Activated effector memory CD4-positive, alpha-beta T cell treated with Interleukin-2 at 50 U/mL for 16 hours (primary cell): Measurements from ENCODE around the gene GLT1D1.

Experiments
- DNase-seq: peaks from one replicate; pipeline ENCODE4 v3.0.0-alpha.2; 2020

The GLT1D1 gene

DNA sequence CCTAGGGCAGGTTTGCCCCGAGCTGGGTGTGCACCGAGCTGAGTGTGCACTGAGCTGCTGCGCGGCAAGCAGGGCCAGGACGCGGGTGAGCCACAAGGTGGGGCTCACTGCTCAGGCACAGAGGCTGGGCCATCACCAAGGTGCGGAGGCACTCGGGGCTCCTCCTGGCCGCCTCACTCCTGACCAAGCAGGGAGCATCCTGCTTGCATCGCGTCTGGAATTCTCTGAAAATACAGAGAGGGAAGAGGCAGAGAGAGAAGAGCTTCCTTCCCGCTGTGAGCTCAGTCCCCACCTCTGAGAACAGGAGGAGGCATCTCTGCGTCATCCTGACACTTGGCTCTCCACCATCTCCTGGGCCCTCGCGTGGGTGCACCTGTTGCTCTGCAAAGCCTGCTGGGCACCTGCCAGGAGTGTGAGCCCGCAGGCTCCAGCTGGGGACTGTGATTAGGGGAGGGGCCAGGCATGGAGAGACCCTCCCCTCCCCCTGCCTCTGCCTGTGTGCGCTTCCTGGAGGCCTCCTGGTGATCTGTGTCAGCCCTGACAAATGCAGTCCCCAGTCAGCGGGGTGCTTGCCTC is 116.3 kb downstream of the GLT1D1 start:
- DNase-seq = no peak

GRCh38 chr12:128970110-128970509 is 116.8 kb downstream of the GLT1D1 start:
- DNase-seq = no peak

DNA sequence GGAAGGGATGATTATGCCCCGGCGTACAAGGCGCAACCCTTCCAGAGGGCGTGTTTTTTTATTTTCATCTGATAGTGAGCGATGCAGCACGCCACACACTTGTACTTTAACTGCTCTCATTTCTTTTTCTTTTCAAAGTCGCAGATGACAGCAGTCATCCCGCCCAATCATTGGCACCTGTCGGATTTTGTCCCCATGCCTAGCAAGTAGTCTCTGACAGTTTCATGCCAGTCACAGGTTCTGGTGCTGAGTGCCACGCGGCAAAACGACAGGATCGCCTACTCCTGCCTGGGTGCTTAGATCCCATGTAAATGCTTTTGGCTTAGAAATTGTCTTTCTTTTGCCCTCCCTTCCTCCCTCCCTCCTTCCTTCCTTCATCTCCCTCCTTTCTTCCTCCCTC is 117.7 kb downstream of the GLT1D1 start:
- no peak for DNase-seq

GRCh38 chr12:128971802-128972201 is 118.5 kb downstream of the GLT1D1 start:
- no peak for DNase-seq

- DNase-seq = no peak
Observed at GRCh38 chr12:128973883-128974681, 120.8 kb downstream of the GLT1D1 start.

DNA sequence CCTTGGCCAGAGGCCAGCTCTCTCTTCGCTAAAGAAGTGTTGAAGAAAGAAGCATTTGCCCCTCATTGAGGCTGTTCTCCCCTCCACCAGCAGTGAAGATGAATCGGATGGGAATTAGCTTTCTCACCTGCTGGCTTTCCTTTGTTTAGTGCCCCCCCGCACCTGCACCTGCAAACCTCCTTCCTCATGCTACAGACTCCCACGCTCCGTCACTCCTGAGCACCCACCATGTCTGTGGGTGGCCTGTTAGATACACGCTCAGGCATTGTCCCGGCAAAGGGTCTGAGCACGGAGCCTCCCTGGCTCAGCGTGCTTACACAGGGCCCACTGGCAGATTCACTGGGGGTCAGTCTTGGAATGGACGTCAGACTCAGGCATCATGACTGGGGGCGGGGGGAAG is 121.6 kb downstream of the GLT1D1 start:
- no peak for DNase-seq

DNA sequence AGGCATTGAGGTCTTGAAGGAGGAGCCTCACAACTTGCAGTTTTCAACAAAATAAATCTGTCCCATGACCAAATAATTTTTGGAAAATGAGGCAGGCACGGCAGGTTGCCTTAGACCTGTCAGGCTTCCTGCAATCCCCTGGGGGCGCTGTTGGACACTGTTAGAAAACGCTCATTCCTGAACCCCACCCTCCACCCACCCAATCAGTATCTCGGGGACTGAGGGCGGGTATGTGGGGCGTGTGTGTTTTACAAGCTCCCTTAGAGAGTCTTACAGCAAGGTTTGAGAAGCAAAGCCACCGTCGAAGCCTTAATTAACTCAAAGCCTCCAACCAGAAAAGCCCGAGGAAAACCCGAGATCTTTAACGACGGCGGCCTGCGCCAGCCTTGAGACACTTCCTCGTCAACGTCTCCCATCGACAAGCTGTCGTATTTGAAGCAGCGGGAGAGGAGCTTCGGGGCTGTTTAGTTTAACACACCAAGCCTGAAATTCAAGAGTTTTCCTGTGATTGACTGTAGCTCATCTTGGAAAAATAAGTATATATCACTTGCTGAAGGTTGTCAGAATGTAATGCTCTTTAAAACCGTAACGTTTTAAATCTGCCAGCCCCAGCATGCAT is 123.0 kb downstream of the GLT1D1 start:
- DNase-seq = no peak

GRCh38 chr12:128977441-128977840 is 124.2 kb downstream of the GLT1D1 start:
- no peak for DNase-seq

DNA sequence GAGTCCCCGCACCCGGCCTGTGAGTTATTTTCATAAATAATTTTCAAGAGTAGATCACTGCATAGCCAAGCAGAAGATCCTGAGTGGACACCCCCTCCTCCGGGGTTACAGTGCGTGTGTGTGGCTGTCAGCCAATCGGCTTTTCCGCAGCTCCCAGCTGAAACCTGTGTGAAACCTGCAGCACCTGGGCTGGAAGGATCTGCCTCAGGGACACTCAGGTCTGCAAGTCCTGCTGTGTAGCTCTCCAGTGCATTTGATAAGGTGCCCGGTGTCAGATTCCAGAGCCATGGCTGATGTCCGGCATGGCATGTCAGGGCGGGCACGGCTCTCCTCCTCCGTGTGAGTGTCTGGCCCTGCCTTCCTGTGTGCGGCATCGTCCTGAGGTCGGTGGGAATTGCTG is 124.8 kb downstream of the GLT1D1 start:
- DNase-seq = no peak

- no peak for DNase-seq
Observed at GRCh38 chr12:128980623-128981022, 127.3 kb downstream of the GLT1D1 start.

- DNase-seq = no peak
Observed at GRCh38 chr12:128981971-128982533, 128.8 kb downstream of the GLT1D1 start.

DNA sequence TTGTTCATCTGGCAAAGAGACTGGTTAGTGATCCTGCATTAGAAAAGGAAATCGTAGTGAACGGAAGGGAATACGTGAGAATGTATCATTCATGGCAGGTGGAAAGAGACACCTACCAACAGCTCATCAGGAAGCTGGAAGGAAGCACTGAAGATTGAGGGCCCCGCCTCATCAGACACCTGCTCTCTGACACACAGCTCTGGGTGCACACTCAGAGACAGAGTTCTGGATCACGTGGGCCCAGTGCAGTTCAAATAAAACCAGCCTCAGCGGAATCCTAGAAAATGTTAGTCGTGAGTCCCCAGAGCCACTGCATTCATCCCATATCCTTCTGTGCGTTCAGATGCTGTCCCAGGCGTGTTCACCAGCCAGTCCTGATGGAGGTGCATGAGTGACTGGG is 129.7 kb downstream of the GLT1D1 start:
- no peak for DNase-seq

DNA sequence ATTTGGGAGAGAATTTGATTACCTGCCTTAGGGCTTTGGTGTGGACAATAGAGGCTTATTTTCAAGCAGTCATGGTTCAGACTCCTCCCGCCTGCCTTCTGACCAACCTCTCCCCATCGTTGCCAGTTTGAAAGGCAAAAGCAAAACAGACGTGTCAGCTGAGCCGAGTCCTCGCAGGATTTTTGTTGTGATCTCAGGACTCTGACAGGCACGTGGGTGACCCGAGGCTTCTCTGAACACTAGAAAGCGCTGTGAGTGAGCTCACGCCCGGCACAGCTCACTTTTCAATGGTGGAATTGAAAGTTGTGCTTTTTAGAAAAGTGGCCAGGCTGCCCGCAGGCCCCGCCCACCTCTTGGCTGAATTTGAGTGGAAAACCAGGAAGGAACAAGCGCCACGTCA is 130.1 kb downstream of the GLT1D1 start:
- DNase-seq = no peak

GRCh38 chr12:128986957-128987356 is 133.7 kb downstream of the GLT1D1 start:
- no peak for DNase-seq

DNA sequence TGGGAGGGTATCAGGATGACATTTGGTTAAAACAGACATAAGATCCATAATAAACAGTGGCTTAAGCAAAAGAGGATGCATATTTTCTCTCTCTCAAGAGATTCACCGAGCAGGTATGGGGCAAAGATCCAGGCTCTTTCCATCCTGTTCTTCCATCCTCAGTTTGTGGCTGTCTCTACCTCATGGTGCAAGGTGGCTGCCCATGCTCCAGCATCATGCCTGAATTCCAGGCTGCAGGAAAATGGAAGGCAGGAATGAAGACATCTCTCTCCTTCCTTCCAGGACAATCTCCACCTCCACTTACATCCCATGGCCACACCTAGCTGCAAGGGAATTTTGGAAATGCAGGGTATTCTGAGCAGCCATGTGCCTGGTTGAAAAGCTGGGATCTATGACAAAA is 136.0 kb downstream of the GLT1D1 start:
- DNase-seq = no peak

- DNase-seq = no peak
Observed at GRCh38 chr12:128991716-128992115, 138.4 kb downstream of the GLT1D1 start.

- DNase-seq = no peak
Observed at GRCh38 chr12:128992116-128992515, 138.8 kb downstream of the GLT1D1 start.

DNA sequence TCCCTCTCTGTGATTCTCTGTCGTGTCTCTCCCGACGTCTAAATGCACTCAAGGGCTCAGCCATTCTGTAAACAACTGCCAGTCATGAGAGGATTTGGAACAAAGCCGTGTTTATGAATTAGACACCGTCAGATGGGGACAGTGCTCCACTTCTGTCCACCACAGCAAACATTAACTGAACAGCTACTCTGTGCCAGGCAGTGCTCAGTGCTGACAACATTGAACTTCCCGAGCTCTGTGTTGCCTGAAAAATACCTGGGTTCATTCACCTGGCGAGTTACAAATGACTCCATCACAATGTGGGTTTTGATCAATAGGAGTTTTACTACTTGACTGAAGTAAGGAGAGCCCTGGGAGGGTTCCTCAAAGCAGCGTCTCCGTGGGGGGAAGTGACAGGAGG is 139.3 kb downstream of the GLT1D1 start:
- no peak for DNase-seq

- DNase-seq = no peak
Observed at GRCh38 chr12:128994856-128995255, 141.6 kb downstream of the GLT1D1 start.

DNA sequence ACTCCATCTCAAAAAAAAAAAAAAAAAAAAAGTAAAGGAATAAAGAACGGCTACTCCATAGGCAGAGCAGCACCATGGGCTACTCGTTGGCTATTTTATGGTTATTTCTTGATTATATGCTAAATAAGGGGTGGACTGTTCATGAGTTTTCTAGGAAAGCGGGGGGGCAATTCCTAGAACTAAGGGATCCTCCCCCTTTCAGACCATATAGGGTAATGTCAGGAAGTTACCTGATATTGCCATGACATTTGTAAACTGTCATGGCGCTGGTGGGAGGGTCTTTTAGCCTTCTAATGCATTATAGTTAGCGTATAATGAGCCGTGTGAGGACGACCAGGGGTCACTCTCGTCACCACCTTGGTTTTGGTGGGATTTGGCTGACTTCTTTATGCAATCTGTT is 142.3 kb downstream of the GLT1D1 start:
- DNase-seq = no peak

- DNase-seq = no peak
Observed at GRCh38 chr12:129001826-129002225, 148.5 kb downstream of the GLT1D1 start.

- DNase-seq = no peak
Observed at GRCh38 chr12:129002427-129002826, 149.1 kb downstream of the GLT1D1 start.

DNA sequence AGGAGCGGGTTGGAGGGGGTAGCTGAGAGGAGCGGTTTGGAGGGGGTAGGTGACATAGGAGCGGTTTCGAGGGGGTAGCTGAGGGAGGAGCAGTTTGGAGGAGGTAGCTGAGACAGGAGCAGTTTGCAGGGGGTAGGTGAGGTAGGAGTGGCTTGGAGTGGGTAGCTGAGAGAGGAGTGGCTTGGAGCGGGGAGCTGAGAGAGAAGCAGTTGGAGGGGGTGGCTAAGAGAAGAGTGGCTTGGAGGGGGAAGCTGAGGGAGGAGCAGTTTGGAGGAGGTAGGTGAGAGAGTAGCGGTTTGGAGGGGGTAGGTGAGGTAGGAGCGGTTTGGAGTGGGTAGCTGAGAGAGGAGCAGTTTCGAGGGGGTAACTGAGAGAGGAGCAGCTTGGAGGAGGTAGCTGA is 152.1 kb downstream of the GLT1D1 start:
- DNase-seq = no peak

DNA sequence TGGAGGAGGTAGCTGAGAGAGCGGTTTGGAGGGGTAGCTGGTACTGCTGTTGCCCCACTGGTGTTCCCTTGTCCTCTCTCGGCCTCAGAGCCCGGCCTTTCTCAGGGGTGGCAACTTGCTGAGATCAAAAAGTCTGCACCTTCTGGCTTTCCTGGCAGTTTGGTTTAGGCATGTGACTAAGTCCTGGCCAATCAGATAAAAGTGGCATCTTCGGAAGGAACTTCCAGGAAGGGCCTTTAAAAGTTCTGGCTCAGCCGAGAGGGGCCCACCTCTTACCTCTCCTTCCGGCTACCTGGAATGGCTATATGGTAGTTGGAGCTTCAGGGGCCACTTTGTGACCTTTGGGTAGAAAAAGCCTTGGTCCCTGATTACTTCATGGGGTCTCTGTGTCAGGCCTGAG is 152.6 kb downstream of the GLT1D1 start:
- no peak for DNase-seq
